C4-2B (cell line): ENCODE data around the gene SSBP3.

Experiments used
- CTCF ChIP-seq: fragments of 450-650 bp; conservative IDR thresholded peaks from 2 replicates; pipeline ENCODE4 v1.5.1; 2017; ENCODE audit warnings: mild to moderate bottlenecking
- ZFX ChIP-seq: fragments of 450-650 bp; IDR thresholded peaks from 2 replicates; pipeline ENCODE4 v1.6.1; 2017

GRCh38 chr1:54405898-54406293 is 298 bp downstream of the SSBP3 start:
- TF ChIP-seq CTCF (no peak), ZFX (no peak)
